Stimulated activated CD8-positive, alpha-beta memory T cell treated with anti-CD3 and anti-CD28 coated beads, Interleukin-12 subunit alpha, Interleukin-12 subunit beta, amount 100 ng/mL, for 24 hours (primary cell): ENCODE results near the gene GOSR1.
"Not testable (repeated sequence)": the region's sequence is repeated elsewhere in the genome, so short reads cannot be mapped to it uniquely, and the experiment has no call there.

Source experiments
- DNase-seq: peaks from one replicate; pipeline ENCODE4 v3.0.0-alpha.2; 2020; ENCODE audit errors: extremely low read depth

GOSR1 gene

GRCh38 chr17:30575648-30576325 is 98.6 kb downstream of the GOSR1 start:
- DNase-seq, result not testable (repeated sequence)

- no peak for DNase-seq
Observed at GRCh38 chr17:30576326-30576861, 99.2 kb downstream of the GOSR1 start.
